Astrocyte of the hippocampus (primary cell): ENCODE data around the gene SPINK4.

Experiments used
- DNase-seq: peaks from one replicate; pipeline ENCODE4 v3.0.0; 2011; ENCODE audit warnings: low read depth, low spot score

Gene SPINK4

GRCh38 chr9:33291901-33292300, 51.9 kb downstream of the SPINK4 start:
- no peak for DNase-seq

- DNase-seq = no peak
These were observed 53.8 kb downstream of the SPINK4 start for GRCh38 chr9:33293782-33294181.

- DNase-seq = no peak
These were observed 54.9 kb downstream of the SPINK4 start for GRCh38 chr9:33294670-33295432.

- DNase-seq = no peak
These were observed 55.6 kb downstream of the SPINK4 start for GRCh38 chr9:33295571-33295970.

GRCh38 chr9:33297432-33297831, 57.5 kb downstream of the SPINK4 start:
- DNase-seq = no peak
